Rectal smooth muscle tissue (tissue), 1 donor: ENCODE data around the gene PHLDB2.

ENCODE experiments used
- H3K27ac ChIP-seq: one replicate; pipeline ENCODE4 v1.7.0; 2013; ENCODE audit warnings: low read depth, low read length, inconsistent platforms
- H3K27me3 ChIP-seq: one replicate; pipeline ENCODE4 v1.7.0; 2013; ENCODE audit warnings: low read length; ENCODE audit not compliant: control insufficient read depth, insufficient read depth
- H3K36me3 ChIP-seq: one replicate; pipeline ENCODE4 v1.7.0; 2013; ENCODE audit warnings: low read length; ENCODE audit not compliant: control insufficient read depth, insufficient read depth
- H3K4me1 ChIP-seq: one replicate; pipeline ENCODE4 v1.7.0; 2013; ENCODE audit warnings: low read length; ENCODE audit not compliant: control insufficient read depth, insufficient read depth
- H3K4me3 ChIP-seq: one replicate; pipeline ENCODE4 v1.7.0; 2013; ENCODE audit warnings: low read length
- H3K9ac ChIP-seq: one replicate; pipeline ENCODE4 v1.7.0; 2013; ENCODE audit warnings: low read length

PHLDB2 gene

DNA sequence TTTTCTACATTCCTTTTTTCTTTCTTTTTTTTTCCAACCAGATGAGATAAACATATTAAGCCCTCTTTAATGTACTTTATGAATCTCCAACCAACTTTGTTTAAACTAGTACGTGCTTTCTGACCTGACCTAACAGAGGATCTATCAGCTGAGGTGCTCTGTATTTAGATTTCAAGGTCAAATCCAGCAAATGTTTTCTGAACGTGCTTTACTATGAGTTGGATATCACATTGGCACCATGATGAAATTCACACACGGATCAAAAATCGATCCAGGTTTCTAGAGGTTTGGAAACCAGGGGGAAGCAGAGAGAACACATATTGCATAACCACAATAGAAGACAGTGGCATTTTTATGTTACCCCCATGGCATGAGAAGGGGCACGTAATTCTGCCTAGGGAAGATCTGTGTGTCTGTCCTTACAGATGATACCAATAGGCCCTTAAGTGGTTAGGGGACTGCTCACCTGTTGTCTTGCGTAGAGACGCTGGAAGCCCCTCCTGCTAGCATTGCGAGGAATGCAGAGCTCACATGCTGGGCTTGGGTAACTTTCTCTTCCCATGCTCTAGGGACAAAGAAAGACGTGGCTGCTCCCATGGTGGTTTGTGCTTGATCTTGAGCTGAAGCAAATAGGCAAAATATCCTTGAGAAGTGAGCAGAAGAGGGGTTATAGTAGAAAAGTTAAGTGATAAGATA is 60.5 kb downstream of the PHLDB2 start:
- Histone ChIP-seq H3K36me3 (peaks cover 10% of the 10 kb centered on the region), H3K4me3 (no peak overlapping the region), H3K27me3 (no peaks in the 10 kb centered on the region), H3K9ac (no peak overlapping the region), H3K4me1 (peaks cover 12% of the 10 kb centered on the region), H3K27ac (no peak overlapping the region)

DNA sequence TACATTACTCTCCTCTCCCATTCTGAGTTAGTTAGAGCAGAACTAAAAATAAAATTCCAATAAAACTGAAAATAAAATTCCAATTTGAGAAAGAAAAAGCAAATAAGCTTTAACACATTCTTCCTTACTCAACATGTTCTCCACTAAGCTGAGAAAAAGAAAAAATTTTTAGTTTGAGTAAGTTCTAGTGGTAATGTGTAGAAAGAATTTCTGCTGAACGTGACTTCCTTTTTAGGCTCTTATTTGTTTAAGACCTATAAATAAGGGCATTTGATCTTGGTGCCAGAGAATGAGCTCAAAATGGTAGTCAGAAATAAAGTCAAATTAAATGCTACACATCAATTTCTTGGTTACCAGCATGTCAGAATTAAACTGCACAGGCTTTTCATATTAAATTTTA is 62.1 kb downstream of the PHLDB2 start:
- Histone ChIP-seq H3K27me3 (no peaks in the 10 kb centered on the region), H3K36me3 (peaks cover 12% of the 10 kb centered on the region), H3K9ac (no peak overlapping the region), H3K27ac (no peak overlapping the region), H3K4me3 (no peak overlapping the region), H3K4me1 (peaks cover 13% of the 10 kb centered on the region)

DNA sequence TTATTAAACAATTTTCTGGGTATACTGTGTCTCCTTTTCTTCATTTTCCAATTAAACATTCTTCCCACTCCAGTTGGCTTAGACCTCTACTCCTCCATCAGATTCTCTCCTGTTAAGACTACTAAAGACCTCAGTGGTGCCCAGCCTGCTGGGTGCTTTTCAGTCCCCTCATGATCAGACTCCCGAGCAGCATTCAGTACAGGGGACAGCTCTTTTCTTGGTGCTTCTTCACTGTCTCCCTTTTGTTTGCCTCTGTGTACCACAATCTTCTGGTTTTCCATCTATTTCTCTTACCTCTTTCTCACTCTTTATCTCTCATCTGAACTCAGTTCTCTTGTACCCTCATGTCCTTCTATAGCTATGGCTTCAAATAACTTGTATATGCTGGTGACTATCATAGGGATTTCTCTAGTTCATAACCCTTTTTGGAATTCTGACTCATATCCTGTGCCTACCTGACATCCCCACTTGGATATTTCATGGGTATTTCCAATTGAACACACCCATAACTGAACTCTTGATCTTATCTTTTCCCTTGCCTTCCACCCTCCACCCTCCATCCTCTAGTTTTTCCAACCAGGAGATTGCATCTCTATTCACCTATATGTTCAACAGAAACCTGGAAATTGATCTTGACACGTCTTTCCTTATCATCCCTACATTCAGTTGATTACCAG is 64.2 kb downstream of the PHLDB2 start:
- Histone ChIP-seq H3K36me3 (peaks cover 12% of the 10 kb centered on the region), H3K27ac (peak overlapping the region; percentile 64), H3K4me1 (peaks cover 15% of the 10 kb centered on the region), H3K9ac (no peak overlapping the region), H3K27me3 (no peaks in the 10 kb centered on the region), H3K4me3 (no peak overlapping the region)

DNA sequence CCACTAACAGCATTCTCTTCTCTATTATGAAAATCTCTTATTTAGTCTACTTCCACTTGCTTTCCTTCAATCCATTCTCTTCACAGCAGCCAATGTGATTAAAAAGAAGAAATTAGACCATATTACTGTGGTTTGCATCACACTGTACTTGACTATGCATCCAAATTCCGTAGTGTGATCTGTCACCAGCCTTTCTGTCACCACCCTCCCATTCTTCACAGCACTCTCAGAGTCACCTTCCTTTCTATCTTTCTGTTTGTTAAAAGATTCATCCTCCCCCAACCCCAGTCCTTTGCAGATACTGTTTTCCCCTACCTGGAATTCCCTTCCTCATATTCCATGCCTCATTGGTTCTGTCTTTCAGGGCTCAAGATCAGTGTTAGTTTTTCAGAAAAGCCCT is 64.7 kb downstream of the PHLDB2 start:
- H3K36me3 ChIP-seq: peaks cover 9% of the 10 kb centered on the region
- H3K4me3 ChIP-seq: no peak overlapping the region
- no peak overlapping the region for H3K9ac ChIP-seq
- H3K4me1 ChIP-seq: peaks cover 15% of the 10 kb centered on the region
- H3K27ac ChIP-seq: peak overlapping the region; percentile 64
- H3K27me3 ChIP-seq: no peaks in the 10 kb centered on the region

DNA sequence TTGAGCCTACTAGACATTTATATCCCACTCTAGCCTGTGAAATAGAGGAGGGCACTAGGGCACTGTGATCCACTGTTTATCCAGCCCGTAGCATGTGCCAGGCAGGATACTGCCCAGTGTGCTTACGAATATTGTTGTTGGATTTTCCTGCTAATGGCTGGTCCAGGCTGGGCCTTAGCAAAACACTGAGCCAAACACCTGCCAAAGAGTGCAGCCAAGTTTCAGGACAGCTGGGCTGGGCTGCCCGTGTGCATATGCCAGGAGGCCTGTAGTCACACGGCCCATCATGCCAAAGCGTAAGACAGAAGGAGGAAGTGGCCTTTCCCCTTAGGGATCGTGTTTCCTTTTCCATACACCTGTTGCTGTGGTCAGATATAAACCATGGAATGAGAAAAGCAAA is 65.2 kb downstream of the PHLDB2 start:
- no peaks in the 10 kb centered on the region for H3K27me3 ChIP-seq
- peaks cover 15% of the 10 kb centered on the region for H3K4me1 ChIP-seq
- H3K27ac ChIP-seq: peak overlapping the region; percentile 55
- H3K9ac ChIP-seq: no peak overlapping the region
- peaks cover 5% of the 10 kb centered on the region for H3K36me3 ChIP-seq
- H3K4me3 ChIP-seq: no peak overlapping the region

DNA sequence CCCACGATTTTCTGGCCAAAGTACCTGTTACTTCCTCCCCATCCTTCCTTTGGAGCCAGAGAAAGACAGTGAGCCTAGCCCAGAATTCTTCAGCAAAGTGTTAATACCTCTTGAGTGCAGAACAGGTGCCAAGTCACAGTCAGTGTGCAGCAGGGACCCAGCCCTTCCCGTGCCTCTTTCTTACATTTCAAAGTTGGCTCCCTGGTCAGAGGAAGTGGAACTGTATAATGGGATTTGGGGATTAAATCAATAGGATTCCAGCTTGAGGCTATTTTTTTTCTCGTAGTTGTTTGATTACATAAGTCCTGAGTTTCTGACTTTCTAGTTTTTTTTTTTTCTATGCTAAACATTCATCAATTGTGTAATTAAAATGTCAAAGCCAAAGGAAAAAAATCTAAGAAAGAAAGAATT is 67.2 kb downstream of the PHLDB2 start:
- H3K4me1 ChIP-seq: peaks cover 9% of the 10 kb centered on the region
- no peak overlapping the region for H3K9ac ChIP-seq
- H3K36me3 ChIP-seq: peaks cover 5% of the 10 kb centered on the region
- no peak overlapping the region for H3K4me3 ChIP-seq
- H3K27ac ChIP-seq: no peak overlapping the region
- H3K27me3 ChIP-seq: no peaks in the 10 kb centered on the region

DNA sequence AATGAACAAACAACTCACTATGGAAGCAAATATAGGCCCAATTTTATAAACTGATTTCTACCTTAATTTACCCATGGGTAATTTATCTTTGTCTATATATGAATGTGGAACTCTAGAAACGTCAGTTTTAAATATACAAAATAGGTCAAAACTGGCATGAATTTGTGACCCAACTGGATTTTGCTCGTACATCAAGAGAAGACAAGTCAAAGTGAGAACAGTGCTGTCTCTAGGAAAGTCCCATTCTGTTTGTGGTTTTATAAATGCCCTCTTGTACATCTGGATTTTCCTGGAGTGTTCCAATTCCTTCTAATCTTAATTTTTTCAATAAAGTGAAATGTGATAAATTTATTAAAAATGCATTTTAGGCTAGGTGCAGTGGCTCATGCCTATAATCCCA is 69.5 kb downstream of the PHLDB2 start:
- no peak overlapping the region for H3K27ac ChIP-seq
- H3K27me3 ChIP-seq: no peaks in the 10 kb centered on the region
- peaks cover 6% of the 10 kb centered on the region for H3K4me1 ChIP-seq
- H3K36me3 ChIP-seq: peaks cover 4% of the 10 kb centered on the region
- no peak overlapping the region for H3K9ac ChIP-seq
- H3K4me3 ChIP-seq: no peak overlapping the region

DNA sequence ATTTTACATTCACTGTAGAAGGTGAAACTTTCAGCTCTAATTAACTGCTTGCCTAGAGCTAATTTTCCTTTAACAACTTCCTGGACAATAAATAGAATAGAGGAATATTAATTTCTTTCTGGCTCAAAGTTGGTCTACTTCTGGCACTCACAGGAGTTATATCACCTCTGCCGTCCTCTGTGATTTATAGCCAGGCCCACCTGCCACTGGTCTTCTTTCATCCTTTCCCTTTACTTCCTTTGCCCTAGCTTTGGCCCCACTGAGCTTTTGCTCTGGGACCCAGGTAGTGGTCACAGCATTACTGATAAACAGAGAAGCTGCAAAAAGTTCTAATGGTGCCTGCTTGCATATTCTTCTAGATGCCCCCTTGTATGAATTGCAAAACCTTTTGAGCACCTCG is 70.4 kb downstream of the PHLDB2 start:
- Histone ChIP-seq H3K4me3 (no peak overlapping the region), H3K36me3 (peaks cover 2% of the 10 kb centered on the region), H3K27ac (no peak overlapping the region), H3K27me3 (no peaks in the 10 kb centered on the region), H3K4me1 (peaks cover 3% of the 10 kb centered on the region), H3K9ac (no peak overlapping the region)

DNA sequence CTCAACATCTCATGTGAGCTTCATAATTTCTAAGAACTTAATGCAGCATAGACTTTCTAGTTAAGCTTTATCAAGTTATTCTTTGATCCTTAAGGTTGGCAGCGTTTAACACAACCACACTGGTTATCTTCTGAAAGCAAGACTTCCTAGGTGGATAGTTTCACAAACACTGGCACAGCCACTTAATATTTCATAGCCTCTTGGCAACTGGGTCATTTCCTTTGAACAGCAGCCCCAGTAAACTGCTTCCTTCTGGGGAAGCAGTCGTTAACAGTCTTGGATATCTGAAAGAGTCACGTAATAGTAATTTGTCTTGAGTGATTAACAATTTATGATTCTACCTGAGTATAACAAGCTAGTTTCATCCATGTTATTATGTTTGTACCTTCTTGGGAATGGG is 73.9 kb downstream of the PHLDB2 start:
- Histone ChIP-seq H3K36me3 (no peaks in the 10 kb centered on the region), H3K4me1 (no peaks in the 10 kb centered on the region), H3K4me3 (no peak overlapping the region), H3K27ac (no peak overlapping the region), H3K27me3 (no peaks in the 10 kb centered on the region), H3K9ac (no peak overlapping the region)

DNA sequence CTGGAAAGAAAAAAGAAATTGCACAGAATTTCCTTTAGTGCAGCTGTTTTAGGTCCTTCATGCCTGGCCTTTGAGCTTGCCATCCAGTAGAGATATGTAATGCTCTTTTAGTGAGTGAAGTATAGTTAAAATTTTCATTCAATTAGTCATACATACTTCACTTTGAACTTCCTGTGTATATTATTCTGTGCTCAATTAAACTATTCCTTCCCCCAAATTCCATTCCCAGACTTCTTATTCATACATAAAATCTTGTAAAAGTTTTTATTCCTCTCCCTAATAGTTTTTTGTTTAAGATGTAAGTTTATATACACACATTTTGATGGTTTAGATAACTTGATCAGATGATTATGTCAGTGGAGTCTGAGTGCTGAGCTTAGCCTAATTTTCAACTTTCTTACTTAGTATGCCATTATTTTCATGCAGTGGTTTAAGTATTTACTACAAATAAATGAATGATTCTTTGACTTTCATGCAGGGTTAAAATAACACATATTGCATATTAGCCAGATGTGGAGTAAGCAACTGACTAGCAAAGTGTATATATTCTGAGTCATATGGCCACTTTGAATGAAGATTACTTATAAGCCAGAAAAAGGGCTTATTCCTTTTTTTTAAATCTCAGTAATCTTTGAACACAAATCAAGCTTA is 77.3 kb downstream of the PHLDB2 start:
- no peak overlapping the region for H3K4me3 ChIP-seq
- no peak overlapping the region for H3K27ac ChIP-seq

DNA sequence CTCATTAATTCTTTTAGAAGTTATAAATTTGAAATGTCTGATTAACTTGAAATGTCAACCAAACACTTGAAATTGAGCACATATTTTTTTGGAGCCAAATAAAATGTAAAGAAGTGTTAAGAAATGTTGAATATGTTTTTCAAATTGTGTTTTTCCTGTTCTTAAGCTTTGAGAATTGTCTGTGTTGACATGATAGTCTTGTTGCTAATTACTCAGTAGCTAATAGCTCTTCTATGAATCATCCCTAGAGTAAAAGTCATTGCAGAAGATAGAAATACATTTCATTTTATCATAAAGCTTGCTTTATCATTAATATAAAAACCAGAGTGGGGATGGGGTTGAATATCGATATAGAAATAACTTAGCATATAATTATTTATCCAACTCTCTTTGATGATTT is 77.9 kb downstream of the PHLDB2 start:
- H3K36me3 ChIP-seq: peaks cover 6% of the 10 kb centered on the region
- no peak overlapping the region for H3K9ac ChIP-seq
- H3K4me1 ChIP-seq: no peaks in the 10 kb centered on the region
- H3K4me3 ChIP-seq: no peak overlapping the region
- H3K27ac ChIP-seq: no peak overlapping the region
- H3K27me3 ChIP-seq: no peaks in the 10 kb centered on the region

More for the DNA sequence above, 77.3 kb downstream of the PHLDB2 start:
- Histone ChIP-seq H3K27me3 (no peaks in the 10 kb centered on the region), H3K4me1 (no peaks in the 10 kb centered on the region), H3K36me3 (peaks cover 4% of the 10 kb centered on the region), H3K9ac (no peak overlapping the region)

DNA sequence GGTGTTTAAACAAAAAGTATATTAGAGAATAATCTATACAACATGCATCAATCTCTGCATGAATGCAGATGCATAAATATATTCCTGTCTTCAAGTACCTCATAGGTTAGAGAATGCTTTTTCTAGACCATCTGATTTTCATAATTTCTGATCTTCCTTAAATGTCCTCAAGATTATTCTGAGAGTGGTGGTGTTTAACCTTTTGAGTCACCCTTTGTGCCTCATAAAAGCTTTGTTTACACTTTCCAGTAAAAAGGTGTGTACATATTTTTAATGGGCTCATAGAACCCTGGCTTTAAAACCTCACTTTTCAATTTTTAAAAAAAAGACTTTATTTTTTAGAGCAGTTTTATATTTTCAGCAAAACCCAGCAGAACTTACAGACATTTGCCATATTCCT is 78.8 kb downstream of the PHLDB2 start:
- Histone ChIP-seq H3K27ac (no peak overlapping the region), H3K27me3 (no peaks in the 10 kb centered on the region), H3K4me3 (no peak overlapping the region), H3K4me1 (no peaks in the 10 kb centered on the region), H3K9ac (no peak overlapping the region), H3K36me3 (peaks cover 6% of the 10 kb centered on the region)
